Gastrocnemius medialis (tissue), 4 donors: ENCODE data around the gene ATP10B. TPM values are rescaled to one million over a fixed set of nuclear protein-coding genes. Genes with fewer than 3 reads are reported as not detected.

Source experiments
- ATAC-seq, 2 donors: fragments of 150-250 bp; one replicate each; pipeline ENCODE4 v1.9.1; 2016
- DNase-seq, 2 donors: peaks; one replicate each; pipeline ENCODE4 v3.0.0-alpha.2; 2019
- H3K27ac ChIP-seq, 4 donors: fragments of 200-600 bp; sonication (generic); 1 replicate in 1 of 4; 2 replicates in 3 of 4; pipeline ENCODE4 v1.5.1; 2016 to 2018; ENCODE audit warnings: mild to moderate bottlenecking in 2 of 4, moderate library complexity in 1 of 4
- H3K27me3 ChIP-seq, 3 donors: fragments of 200-600 bp; sonication (generic) in 2 of 3; 1 replicate in 1 of 3; 2 replicates in 2 of 3; pipeline versions ENCODE4 v1.5.1 to v1.6.0; 2016 to 2019; ENCODE audit warnings: mild to moderate bottlenecking in 1 of 3, moderate library complexity in 1 of 3
- H3K36me3 ChIP-seq, 2 donors: fragments of 200-600 bp; sonication (generic) in 1 of 2; one replicate each; pipeline ENCODE4 v1.5.1; 2017 to 2018
- H3K4me1 ChIP-seq, 2 donors: fragments of 200-600 bp; sonication (generic) in 1 of 2; one replicate each; pipeline ENCODE4 v1.5.1; 2016 to 2017; ENCODE audit warnings: mild to moderate bottlenecking in 2 of 2
- H3K4me3 ChIP-seq, 4 donors: fragments of 200-600 bp; sonication (generic) in 3 of 4; 1 replicate in 1 of 4; 2 replicates in 3 of 4; pipeline ENCODE4 v1.5.1; 2016 to 2019; ENCODE audit warnings: mild to moderate bottlenecking in 2 of 4
- H3K9me3 ChIP-seq, 3 donors: fragments of 200-600 bp; sonication (generic) in 2 of 3; 1 replicate in 1 of 3; 2 replicates in 2 of 3; pipeline ENCODE4 v1.5.1; 2016 to 2019
- CTCF ChIP-seq, 5 experiments: fragments of 450-650 bp in 3 of 5; fragments of 200-600 bp in 2 of 5; sonication (generic) in 2 of 5; IDR thresholded peaks in 4 of 5; conservative IDR thresholded peaks in 1 of 5; 1 replicate in 4 of 5; 2 replicates in 1 of 5; pipeline ENCODE4 v1.5.1; 2016 to 2019; ENCODE audit warnings: antibody characterized with exemption in 5 of 5, mild to moderate bottlenecking in 3 of 5, moderate library complexity in 3 of 5
- POLR2A ChIP-seq, 2 donors: fragments of 450-650 bp; IDR thresholded peaks; one replicate each; pipeline ENCODE4 v1.6.1; 2017; ENCODE audit warnings: antibody characterized with exemption in 2 of 2, mild to moderate bottlenecking in 2 of 2, moderate library complexity in 2 of 2
- in situ Hi-C, 4 donors: fragments of 200-750 bp; cut with MboI; loops; one replicate each; pipeline versions ENCODE4 v1.15.0 to v1.8.0; 2017; ENCODE audit warnings: low sequenced_read_pairs in 4 of 4
- intact Hi-C: fragments of 100-400 bp; cut with DNase I; formaldehyde crosslinking; loops from one replicate; pipeline ENCODE4 v1.15.1; 2023; ENCODE audit warnings: low total_unique reads
- total RNA-seq, 4 donors: library from RNA; depleted of rRNA; stranded (reverse); fragments of >200 nt; gene quantifications; one replicate each; pipeline versions ENCODE4 v1.1.0 to v1.2.3, GENCODE V29; 2016

Gene ATP10B
- total RNA-seq, 4 donors from 2014 or later, result 0.63 TPM; not detected in 3

- H3K27ac ChIP-seq, result no peak overlapping the region
- TF ChIP-seq POLR2A (IDR thresholded peaks at IDR 0.05) (no peak), CTCF (IDR thresholded peaks at IDR 0.05 in 4 of 5, conservative IDR thresholded peaks at IDR 0.05 in 1 of 5) (no peak)
- in situ Hi-C loops, result no loop called here
Observed at GRCh38 chr5:160869989-160870521, 18.0 kb upstream of the ATP10B start.

GRCh38 chr5:160867976-160868375 is 16.0 kb upstream of the ATP10B start:
- intact Hi-C loops, result no loop called here
- in situ Hi-C loops, result no loop called here
- no peaks in the 10 kb centered on the region for H3K36me3 ChIP-seq
- TF ChIP-seq POLR2A (IDR thresholded peaks at IDR 0.05) (no peak), CTCF (IDR thresholded peaks at IDR 0.05 in 4 of 5, conservative IDR thresholded peaks at IDR 0.05 in 1 of 5) (no peak)
- ATAC-seq (no peak), DNase-seq (no peak)
- H3K9me3 ChIP-seq, result no peaks in the 10 kb centered on the region
- no peaks in the 10 kb centered on the region for H3K4me1 ChIP-seq
- no peak overlapping the region for H3K4me3 ChIP-seq
- no peaks in the 10 kb centered on the region for H3K27me3 ChIP-seq
- no peak overlapping the region for H3K27ac ChIP-seq

More at GRCh38 chr5:160869989-160870521, 18.0 kb upstream of the ATP10B start:
- Histone ChIP-seq H3K4me1 (no peaks in the 10 kb centered on the region), H3K27me3 (no peaks in the 10 kb centered on the region), H3K36me3 (no peaks in the 10 kb centered on the region), H3K4me3 (no peak overlapping the region), H3K9me3 (no peaks in the 10 kb centered on the region)
- DNase-seq (no peak), ATAC-seq (no peak)
- intact Hi-C loops, result no loop called here

- no peaks in the 10 kb centered on the region for H3K36me3 ChIP-seq
- in situ Hi-C loops, result no loop called here
- no peak overlapping the region for H3K27ac ChIP-seq
- H3K4me3 ChIP-seq, result no peak overlapping the region
- H3K4me1 ChIP-seq, result no peaks in the 10 kb centered on the region
- TF ChIP-seq POLR2A (IDR thresholded peaks at IDR 0.05) (no peak), CTCF (IDR thresholded peaks at IDR 0.05 in 4 of 5, conservative IDR thresholded peaks at IDR 0.05 in 1 of 5) (no peak)
- intact Hi-C loops, result no loop called here
- H3K27me3 ChIP-seq, result no peaks in the 10 kb centered on the region
- H3K9me3 ChIP-seq, result no peaks in the 10 kb centered on the region
- ATAC-seq (no peak), DNase-seq (no peak)
Observed at GRCh38 chr5:160851451-160851850, 560 bp downstream of the ATP10B start.

- Histone ChIP-seq H3K4me1 (no peaks in the 10 kb centered on the region), H3K36me3 (no peaks in the 10 kb centered on the region), H3K4me3 (no peak overlapping the region), H3K27ac (no peak overlapping the region), H3K9me3 (no peaks in the 10 kb centered on the region), H3K27me3 (no peaks in the 10 kb centered on the region)
- DNase-seq (no peak), ATAC-seq (no peak)
- intact Hi-C loops, result no loop called here
- in situ Hi-C loops, result no loop called here
- TF ChIP-seq CTCF (IDR thresholded peaks at IDR 0.05 in 4 of 5, conservative IDR thresholded peaks at IDR 0.05 in 1 of 5), result no peak
- TF ChIP-seq POLR2A (IDR thresholded peaks at IDR 0.05), result no peak
Observed at GRCh38 chr5:160850421-160850820, 1.6 kb downstream of the ATP10B start.

GRCh38 chr5:160847526-160848085 is 4.4 kb downstream of the ATP10B start:
- ATAC-seq (no peak), DNase-seq (no peak)
- intact Hi-C loops (no loop called here), in situ Hi-C loops (no loop called here)
- Histone ChIP-seq H3K27ac (no peak overlapping the region), H3K36me3 (no peaks in the 10 kb centered on the region), H3K4me1 (no peaks in the 10 kb centered on the region), H3K27me3 (no peaks in the 10 kb centered on the region), H3K4me3 (no peak overlapping the region), H3K9me3 (no peaks in the 10 kb centered on the region)
- TF ChIP-seq POLR2A (IDR thresholded peaks at IDR 0.05) (no peak), CTCF (IDR thresholded peaks at IDR 0.05 in 4 of 5, conservative IDR thresholded peaks at IDR 0.05 in 1 of 5) (no peak)
